ENCODE results near the gene SLC2A4RG.

SLC2A4RG gene

DNA sequence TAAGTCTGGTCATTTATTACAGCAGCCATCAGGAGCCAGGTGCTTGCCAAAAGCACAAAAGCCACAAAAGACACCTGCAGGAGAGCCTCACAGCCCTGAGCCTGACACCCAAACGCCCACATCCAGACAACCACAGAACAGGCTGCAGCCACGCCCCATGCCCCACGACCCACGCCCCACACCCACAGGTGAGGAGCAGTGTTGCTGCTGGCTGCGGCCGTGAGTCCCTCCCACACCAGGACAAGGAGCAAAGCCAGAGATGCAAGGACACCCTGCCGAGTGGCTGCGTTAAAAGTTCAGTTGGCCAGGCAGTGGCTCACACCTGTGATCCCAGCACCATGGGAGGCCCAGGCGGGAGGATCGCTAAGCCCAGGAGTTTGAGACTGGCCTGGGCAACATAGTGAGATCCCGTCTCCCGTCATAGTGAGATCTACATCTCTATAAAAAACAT, 43.0 kb downstream of the SLC2A4RG start:
- TF ChIP-seq, protein P1, sequence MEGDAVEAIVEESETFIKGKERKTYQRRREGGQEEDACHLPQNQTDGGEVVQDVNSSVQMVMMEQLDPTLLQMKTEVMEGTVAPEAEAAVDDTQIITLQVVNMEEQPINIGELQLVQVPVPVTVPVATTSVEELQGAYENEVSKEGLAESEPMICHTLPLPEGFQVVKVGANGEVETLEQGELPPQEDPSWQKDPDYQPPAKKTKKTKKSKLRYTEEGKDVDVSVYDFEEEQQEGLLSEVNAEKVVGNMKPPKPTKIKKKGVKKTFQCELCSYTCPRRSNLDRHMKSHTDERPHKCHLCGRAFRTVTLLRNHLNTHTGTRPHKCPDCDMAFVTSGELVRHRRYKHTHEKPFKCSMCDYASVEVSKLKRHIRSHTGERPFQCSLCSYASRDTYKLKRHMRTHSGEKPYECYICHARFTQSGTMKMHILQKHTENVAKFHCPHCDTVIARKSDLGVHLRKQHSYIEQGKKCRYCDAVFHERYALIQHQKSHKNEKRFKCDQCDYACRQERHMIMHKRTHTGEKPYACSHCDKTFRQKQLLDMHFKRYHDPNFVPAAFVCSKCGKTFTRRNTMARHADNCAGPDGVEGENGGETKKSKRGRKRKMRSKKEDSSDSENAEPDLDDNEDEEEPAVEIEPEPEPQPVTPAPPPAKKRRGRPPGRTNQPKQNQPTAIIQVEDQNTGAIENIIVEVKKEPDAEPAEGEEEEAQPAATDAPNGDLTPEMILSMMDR (IDR thresholded peaks at IDR 0.05; ENCODE audit: extremely low read depth, missing control alignments): no peak
- DNase-seq (ENCODE audit: low spot score): no peak

GRCh38 chr20:63783970-63784369, 44.4 kb downstream of the SLC2A4RG start:
- no peak for DNase-seq (ENCODE audit: low spot score)
- TF ChIP-seq, protein P1 (IDR thresholded peaks at IDR 0.05; ENCODE audit: extremely low read depth, missing control alignments): no peak

DNA sequence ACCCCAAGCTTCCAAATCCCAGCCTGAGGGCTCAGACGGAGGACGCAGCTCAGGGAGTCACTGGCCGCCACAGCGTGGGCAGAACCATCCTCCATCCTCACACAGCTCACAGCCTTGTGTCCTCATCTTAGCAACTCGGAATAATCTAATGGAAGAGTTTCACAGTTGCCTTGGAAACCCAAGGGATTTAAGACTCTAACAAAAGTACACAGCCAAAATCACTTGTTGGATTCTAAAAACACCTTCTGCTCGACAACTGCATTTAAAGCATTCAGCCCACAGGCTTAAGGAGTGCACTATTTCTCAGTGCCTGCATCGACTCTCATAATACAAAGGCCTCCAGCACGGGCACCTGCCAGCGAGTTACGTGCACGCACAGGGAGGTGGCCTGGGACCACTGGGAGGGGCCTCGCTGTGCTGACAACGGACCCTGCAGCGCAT, 46.1 kb downstream of the SLC2A4RG start:
- DNase-seq (ENCODE audit: low spot score): no peak

GRCh38 chr20:63787302-63787701, 47.7 kb downstream of the SLC2A4RG start:
- no peak for DNase-seq (ENCODE audit: low spot score)
- TF ChIP-seq, protein P1 (IDR thresholded peaks at IDR 0.05; ENCODE audit: extremely low read depth, missing control alignments): no peak

More for the DNA sequence above, 46.1 kb downstream of the SLC2A4RG start:
- TF ChIP-seq, protein P1 (IDR thresholded peaks at IDR 0.05; ENCODE audit: extremely low read depth, missing control alignments): no peak

- TF ChIP-seq, protein P1 (IDR thresholded peaks at IDR 0.05; ENCODE audit: extremely low read depth, missing control alignments): no peak
- no peak for DNase-seq (ENCODE audit: low spot score)
These were observed 48.2 kb downstream of the SLC2A4RG start for GRCh38 chr20:63787749-63788148.

GRCh38 chr20:63789836-63790571, 50.4 kb downstream of the SLC2A4RG start:
- no peak for DNase-seq (ENCODE audit: low spot score)
- TF ChIP-seq, protein P1 (IDR thresholded peaks at IDR 0.05; ENCODE audit: extremely low read depth, missing control alignments): no peak

DNA sequence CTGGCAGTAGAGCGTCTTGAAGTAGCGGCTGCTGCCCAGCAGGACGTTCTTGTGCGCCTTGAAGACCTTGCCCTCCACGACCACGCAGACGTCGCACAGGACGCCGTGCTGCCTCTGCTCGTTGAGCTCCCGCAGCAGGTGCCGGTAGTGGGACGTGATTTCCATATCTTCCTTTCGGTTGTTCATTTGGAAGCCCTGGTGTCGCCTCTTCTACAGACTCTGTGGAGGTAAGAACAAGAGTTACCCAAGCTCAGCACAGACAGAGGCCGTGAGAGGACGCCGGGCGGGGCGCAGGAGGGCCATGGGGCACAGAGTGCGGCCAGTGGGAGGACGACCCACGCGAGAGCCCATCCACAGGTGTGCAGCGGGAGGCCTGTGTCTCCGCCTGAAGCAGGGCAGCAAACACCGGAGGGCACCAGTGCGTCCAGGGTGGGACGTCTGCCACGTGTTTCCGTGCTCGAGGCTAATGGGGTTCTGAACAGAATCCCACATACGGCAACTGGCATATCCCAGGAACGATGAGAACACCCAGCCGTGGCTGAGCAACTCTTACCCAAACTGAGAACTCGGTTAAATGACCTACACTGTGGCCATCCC, 51.1 kb downstream of the SLC2A4RG start:
- DNase-seq (ENCODE audit: low spot score): no peak
- TF ChIP-seq, protein P1 (IDR thresholded peaks at IDR 0.05; ENCODE audit: extremely low read depth, missing control alignments): no peak

Measured in GM20000 (cell line).